ENCODE data around the gene USP31.

DNA sequence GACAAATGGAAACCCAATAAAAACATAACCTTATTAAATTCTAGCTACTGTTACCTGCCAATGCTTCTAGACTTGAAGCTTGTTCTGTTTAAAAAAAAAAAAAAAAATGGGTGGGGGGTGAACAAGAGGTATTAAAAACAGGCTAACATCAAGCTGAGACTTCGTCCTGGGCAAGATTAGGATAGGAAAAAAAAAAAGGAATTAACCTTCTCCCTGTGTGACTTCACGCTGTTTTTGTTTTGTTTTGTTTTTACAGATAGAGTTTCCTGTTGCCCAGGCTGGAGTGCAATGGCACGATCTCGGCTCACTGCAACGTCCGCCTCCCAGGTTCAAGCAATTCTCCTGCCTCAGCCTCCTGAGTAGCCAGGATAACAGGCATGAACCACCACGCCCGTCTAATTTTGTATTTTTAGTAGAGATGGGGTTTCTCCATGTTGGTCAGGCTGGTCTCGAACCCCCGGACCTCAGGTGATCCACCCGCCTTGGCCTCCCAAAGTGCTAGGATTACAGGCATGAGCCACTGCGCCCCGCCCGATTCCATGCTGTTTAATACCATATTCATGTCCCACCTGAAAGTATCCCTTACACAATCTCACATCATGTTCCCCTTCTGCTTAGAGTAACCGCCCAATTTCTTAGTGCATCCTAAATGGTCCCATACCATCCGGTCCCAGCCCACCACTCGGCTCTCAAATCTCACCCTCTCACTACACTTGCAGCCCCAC, 2.2 kb downstream of the USP31 start:
- TF ChIP-seq POLR2AphosphoS5 (IDR thresholded peaks at IDR 0.05; ENCODE audit: low read depth, low read length), result no peak
- TF ChIP-seq ZNF430 (CRISPR knock-in tag; IDR thresholded peaks at IDR 0.05), result no peak
- TF ChIP-seq, protein P1, sequence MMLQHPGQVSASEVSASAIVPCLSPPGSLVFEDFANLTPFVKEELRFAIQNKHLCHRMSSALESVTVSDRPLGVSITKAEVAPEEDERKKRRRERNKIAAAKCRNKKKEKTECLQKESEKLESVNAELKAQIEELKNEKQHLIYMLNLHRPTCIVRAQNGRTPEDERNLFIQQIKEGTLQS (CRISPR knock-in tag; IDR thresholded peaks at IDR 0.05), result no peak
- TF ChIP-seq ZSCAN30 (CRISPR knock-in tag; IDR thresholded peaks at IDR 0.05), result no peak
- TF ChIP-seq POLR2AphosphoS2 (IDR thresholded peaks at IDR 0.05; ENCODE audit: low read depth, low read length), result no peak
- TF ChIP-seq, protein P2, sequence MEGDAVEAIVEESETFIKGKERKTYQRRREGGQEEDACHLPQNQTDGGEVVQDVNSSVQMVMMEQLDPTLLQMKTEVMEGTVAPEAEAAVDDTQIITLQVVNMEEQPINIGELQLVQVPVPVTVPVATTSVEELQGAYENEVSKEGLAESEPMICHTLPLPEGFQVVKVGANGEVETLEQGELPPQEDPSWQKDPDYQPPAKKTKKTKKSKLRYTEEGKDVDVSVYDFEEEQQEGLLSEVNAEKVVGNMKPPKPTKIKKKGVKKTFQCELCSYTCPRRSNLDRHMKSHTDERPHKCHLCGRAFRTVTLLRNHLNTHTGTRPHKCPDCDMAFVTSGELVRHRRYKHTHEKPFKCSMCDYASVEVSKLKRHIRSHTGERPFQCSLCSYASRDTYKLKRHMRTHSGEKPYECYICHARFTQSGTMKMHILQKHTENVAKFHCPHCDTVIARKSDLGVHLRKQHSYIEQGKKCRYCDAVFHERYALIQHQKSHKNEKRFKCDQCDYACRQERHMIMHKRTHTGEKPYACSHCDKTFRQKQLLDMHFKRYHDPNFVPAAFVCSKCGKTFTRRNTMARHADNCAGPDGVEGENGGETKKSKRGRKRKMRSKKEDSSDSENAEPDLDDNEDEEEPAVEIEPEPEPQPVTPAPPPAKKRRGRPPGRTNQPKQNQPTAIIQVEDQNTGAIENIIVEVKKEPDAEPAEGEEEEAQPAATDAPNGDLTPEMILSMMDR (CRISPR knock-in tag; IDR thresholded peaks at IDR 0.05), result no peak
- TF ChIP-seq HIVEP1 (CRISPR knock-in tag; IDR thresholded peaks at IDR 0.05), result no peak
- no peak for TF ChIP-seq ZNF775 (CRISPR knock-in tag; IDR thresholded peaks at IDR 0.05; ENCODE audit: borderline replicate concordance)
- TF ChIP-seq, protein P3, sequence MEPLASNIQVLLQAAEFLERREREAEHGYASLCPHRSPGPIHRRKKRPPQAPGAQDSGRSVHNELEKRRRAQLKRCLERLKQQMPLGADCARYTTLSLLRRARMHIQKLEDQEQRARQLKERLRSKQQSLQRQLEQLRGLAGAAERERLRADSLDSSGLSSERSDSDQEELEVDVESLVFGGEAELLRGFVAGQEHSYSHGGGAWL (CRISPR knock-in tag; IDR thresholded peaks at IDR 0.05), result no peak
- TF ChIP-seq, protein P4, sequence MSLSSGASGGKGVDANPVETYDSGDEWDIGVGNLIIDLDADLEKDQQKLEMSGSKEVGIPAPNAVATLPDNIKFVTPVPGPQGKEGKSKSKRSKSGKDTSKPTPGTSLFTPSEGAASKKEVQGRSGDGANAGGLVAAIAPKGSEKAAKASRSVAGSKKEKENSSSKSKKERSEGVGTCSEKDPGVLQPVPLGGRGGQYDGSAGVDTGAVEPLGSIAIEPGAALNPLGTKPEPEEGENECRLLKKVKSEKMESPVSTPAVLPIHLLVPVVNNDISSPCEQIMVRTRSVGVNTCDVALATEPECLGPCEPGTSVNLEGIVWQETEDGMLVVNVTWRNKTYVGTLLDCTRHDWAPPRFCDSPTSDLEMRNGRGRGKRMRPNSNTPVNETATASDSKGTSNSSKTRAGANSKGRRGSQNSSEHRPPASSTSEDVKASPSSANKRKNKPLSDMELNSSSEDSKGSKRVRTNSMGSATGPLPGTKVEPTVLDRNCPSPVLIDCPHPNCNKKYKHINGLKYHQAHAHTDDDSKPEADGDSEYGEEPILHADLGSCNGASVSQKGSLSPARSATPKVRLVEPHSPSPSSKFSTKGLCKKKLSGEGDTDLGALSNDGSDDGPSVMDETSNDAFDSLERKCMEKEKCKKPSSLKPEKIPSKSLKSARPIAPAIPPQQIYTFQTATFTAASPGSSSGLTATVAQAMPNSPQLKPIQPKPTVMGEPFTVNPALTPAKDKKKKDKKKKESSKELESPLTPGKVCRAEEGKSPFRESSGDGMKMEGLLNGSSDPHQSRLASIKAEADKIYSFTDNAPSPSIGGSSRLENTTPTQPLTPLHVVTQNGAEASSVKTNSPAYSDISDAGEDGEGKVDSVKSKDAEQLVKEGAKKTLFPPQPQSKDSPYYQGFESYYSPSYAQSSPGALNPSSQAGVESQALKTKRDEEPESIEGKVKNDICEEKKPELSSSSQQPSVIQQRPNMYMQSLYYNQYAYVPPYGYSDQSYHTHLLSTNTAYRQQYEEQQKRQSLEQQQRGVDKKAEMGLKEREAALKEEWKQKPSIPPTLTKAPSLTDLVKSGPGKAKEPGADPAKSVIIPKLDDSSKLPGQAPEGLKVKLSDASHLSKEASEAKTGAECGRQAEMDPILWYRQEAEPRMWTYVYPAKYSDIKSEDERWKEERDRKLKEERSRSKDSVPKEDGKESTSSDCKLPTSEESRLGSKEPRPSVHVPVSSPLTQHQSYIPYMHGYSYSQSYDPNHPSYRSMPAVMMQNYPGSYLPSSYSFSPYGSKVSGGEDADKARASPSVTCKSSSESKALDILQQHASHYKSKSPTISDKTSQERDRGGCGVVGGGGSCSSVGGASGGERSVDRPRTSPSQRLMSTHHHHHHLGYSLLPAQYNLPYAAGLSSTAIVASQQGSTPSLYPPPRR (CRISPR knock-in tag; IDR thresholded peaks at IDR 0.05; ENCODE audit: borderline replicate concordance), result no peak
- no peak for TF ChIP-seq ZNF207 (IDR thresholded peaks at IDR 0.05; ENCODE audit: borderline replicate concordance)
- TF ChIP-seq, protein P5, sequence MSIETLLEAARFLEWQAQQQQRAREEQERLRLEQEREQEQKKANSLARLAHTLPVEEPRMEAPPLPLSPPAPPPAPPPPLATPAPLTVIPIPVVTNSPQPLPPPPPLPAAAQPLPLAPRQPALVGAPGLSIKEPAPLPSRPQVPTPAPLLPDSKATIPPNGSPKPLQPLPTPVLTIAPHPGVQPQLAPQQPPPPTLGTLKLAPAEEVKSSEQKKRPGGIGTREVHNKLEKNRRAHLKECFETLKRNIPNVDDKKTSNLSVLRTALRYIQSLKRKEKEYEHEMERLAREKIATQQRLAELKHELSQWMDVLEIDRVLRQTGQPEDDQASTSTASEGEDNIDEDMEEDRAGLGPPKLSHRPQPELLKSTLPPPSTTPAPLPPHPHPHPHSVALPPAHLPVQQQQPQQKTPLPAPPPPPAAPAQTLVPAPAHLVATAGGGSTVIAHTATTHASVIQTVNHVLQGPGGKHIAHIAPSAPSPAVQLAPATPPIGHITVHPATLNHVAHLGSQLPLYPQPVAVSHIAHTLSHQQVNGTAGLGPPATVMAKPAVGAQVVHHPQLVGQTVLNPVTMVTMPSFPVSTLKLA (IDR thresholded peaks at IDR 0.05), result no peak
- no peak for TF ChIP-seq ZNF124 (CRISPR knock-in tag; IDR thresholded peaks at IDR 0.05)

Data from HepG2 (cell line).